ENCODE results near the gene DCN.

The DCN gene

DNA sequence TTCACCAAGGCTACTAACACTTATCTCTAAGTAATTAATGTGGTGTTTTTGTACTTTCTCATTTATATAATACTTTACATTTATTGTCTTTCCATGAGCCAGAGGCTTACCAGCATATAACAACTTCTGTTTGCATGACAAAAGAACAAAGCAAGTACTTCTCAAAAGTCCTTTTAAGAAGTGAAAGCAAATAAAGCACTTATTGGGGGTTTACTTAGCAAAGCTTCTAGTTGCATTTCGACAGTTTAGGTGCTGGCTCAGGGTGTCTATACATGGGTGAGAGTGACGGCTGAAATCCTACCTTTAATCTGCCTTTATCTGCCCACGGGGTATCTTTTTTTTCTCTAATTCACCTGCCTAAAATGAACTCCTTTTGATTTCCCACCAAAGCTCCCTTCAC lies 21.0 kb upstream of the DCN start:
- ATAC-seq, result no peak
- H3K4me3 Mint-ChIP-seq, result no peak overlapping the region

DNA sequence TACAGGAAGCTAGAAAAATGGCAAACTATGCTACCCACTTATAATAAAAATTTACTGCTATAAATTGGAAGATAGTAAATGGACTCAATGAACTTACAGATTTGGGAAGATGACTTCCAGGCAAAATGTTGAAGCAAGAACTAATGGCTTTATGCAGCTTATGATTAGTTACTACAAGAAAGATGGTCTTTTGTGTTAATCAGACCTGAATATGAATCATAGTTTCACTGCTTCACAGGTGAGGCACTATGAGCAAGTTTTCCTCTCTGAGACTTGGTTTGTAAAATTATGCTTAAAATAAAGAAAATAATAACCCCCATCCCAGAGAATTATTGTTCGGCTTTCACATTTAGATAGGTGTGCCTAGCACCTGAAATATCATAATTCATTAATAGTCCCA lies 19.8 kb upstream of the DCN start:
- Mint-ChIP-seq H3K9me3 (peaks cover under 1 to 4% of the 10 kb centered on the region in 2 donors), H3K27me3 (no peaks in the 10 kb centered on the region), H3K4me1 (no peaks in the 10 kb centered on the region), H3K27ac (no peak overlapping the region), H3K4me3 (no peak overlapping the region)
- no peak for ATAC-seq
- no peak for DNase-seq

More for the DNA sequence above, 21.0 kb upstream of the DCN start:
- no peak overlapping the region for H3K27ac Mint-ChIP-seq
- no peaks in the 10 kb centered on the region for H3K4me1 Mint-ChIP-seq
- DNase-seq, result no peak
- H3K9me3 Mint-ChIP-seq, result peaks cover 0 to 4% of the 10 kb centered on the region in 2 donors
- H3K27me3 Mint-ChIP-seq, result no peaks in the 10 kb centered on the region

DNA sequence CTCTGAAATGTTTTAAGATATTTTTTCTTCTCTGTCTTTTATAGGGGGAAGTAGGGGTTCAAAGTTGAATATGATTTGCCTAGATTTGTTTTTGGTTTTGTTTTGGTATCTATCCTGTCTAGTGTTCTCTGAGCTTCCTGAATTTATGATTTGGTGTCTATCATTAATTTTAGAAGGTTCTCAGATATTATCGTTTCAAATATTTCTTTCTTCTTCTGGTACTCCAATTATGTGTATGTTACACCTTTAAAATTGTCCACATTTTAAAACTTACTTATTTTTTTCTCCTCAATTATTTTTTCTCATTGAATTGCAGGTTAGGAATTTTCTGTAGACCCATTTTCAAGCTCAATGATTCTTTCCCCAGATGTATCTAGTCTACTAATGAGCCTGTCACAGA lies 13.8 kb upstream of the DCN start:
- Mint-ChIP-seq H3K9me3 (peaks cover 13 to 19% of the 10 kb centered on the region in 2 donors), H3K4me1 (no peaks in the 10 kb centered on the region), H3K27ac (no peak overlapping the region), H3K4me3 (no peak overlapping the region), H3K27me3 (no peaks in the 10 kb centered on the region)
- DNase-seq (no peak), ATAC-seq (no peak)

DNA sequence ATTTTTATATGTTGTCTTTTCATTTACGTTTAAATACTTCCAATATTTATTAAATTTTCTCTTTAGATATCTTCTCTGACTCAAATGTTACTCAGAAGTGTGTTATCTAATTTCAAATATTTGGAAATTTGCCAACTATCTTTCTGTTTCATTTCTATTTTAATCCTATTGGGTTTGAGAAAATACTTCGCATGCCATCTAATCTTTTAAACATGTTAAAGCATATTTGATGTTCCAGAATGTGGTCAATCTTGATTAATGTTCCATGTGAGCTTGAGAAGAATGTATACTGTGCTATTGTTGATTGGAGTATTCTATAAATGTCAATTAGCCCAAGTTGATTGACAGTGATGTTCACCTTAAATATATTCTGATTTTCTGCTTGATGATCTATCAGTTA lies 11.9 kb upstream of the DCN start:
- no peak for ATAC-seq
- H3K27me3 Mint-ChIP-seq, result no peaks in the 10 kb centered on the region
- H3K9me3 Mint-ChIP-seq, result peaks cover 11 to 19% of the 10 kb centered on the region in 2 donors
- H3K27ac Mint-ChIP-seq, result no peak overlapping the region
- no peak for DNase-seq
- H3K4me3 Mint-ChIP-seq, result no peak overlapping the region
- H3K4me1 Mint-ChIP-seq, result no peaks in the 10 kb centered on the region

DNA sequence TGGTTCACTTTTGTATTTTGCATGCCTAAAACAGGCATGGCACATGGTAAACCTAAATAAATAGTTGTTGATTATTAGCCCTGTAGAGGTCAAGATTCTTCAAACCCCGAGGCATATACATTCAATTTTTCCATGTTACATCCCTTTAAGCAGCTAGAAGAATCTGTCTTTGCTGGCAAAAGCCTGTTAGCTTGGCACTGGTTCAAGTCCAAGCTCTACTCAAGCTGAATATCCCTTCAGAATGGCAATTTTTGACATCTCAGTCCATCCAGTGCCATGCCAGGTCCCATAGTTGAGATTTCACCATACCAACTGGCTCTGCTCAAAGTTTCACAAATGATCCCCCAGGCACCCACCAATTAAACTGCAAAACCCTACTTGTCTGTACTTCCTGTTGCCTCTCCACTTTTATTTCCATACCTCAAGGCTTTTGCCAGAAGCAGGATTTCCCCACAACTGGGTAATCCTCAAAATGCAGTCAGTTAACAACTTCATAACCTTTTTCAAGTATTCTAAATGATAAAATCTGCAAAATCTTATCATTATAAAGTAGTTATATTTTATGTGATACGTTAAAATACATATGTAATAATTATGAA lies 9.0 kb upstream of the DCN start:
- Mint-ChIP-seq H3K27ac (no peak overlapping the region), H3K4me3 (no peak overlapping the region), H3K27me3 (no peaks in the 10 kb centered on the region), H3K4me1 (no peaks in the 10 kb centered on the region), H3K9me3 (peaks cover 9 to 10% of the 10 kb centered on the region in 2 donors)
- ATAC-seq (no peak), DNase-seq (no peak)

DNA sequence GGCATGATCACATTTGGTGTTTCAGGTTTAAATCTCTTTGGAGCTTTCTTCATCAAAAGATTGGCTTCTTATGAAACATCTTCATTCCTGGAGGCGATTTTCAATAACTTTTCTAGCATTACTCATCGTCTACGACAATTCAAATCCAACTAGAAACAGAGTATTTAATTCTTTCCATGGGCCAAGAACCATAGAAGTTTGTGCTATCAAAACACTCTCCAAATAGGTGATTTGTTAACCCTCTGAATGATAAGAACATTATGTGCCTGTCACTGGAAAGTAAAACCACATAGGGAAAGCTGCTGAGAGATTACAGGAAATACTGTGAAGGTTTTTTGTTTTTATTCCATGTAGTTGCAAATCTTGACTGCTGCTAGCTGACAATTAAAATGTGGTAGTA lies 6.9 kb upstream of the DCN start:
- Mint-ChIP-seq H3K27me3 (no peaks in the 10 kb centered on the region), H3K27ac (no peak overlapping the region), H3K4me3 (no peak overlapping the region), H3K4me1 (no peaks in the 10 kb centered on the region), H3K9me3 (no peaks in the 10 kb centered on the region)
- ATAC-seq (no peak), DNase-seq (no peak)

DNA sequence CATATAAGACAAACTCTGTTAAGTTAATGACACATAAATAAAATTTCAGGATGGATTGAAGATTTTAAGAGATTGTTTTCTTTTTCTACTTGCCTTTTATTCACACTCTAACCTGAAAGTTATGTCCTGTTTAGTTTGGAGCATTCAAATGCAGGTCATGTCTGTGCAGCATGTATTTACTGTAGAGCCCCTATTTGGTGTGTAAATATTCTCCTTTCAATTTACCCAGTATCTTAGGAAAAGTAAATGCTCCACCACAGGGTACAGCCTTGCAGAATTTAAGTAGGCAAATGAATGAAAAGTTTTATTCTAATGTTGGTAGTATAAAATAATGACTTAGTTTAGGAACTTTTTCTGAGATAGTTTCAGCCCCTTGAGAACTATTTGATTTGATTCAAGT lies 6.2 kb upstream of the DCN start:
- DNase-seq (no peak), ATAC-seq (no peak)
- no peaks in the 10 kb centered on the region for H3K4me1 Mint-ChIP-seq
- no peak overlapping the region for H3K27ac Mint-ChIP-seq
- no peaks in the 10 kb centered on the region for H3K9me3 Mint-ChIP-seq
- H3K4me3 Mint-ChIP-seq, result no peak overlapping the region
- no peaks in the 10 kb centered on the region for H3K27me3 Mint-ChIP-seq

DNA sequence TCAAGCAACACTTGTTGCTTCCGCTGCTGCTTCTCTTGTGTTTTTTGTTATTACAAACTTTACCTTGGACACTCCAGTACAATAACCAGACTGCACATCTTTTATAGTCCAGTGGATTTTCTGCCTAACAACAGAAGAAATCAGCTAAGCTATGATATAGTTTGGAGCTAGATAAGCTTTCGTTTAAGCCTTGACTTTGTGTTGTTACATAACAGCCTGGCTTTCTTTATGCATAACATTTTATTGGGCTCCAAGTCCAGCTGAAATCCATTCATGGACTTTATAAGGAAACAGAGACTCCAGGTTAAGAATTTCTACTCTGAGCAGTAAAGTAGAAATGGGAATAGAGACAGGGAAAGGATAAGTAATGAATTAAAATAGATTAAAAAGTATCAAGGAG lies 3.5 kb upstream of the DCN start:
- ATAC-seq (no peak), DNase-seq (no peak)
- Mint-ChIP-seq H3K4me1 (no peaks in the 10 kb centered on the region), H3K27ac (no peak overlapping the region), H3K4me3 (no peak overlapping the region), H3K27me3 (no peaks in the 10 kb centered on the region), H3K9me3 (no peaks in the 10 kb centered on the region)

DNA sequence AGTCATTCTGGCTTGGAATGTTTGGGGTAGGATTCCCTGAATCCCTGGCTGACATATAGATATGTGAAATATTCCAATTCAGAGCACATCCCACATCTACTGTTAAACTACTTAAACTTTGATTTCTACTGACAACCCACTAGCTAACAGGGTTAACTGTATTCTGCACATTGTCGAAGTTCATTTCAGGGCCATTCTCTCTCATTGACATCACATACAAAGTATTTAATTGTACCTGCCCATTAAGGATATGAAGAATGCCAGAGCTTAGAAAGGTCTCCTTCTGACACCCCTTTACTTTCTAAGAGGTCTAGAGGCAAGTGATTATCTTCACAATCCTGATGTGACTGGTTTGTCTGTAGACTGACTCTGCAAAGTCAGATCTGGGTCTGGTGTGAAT lies 2.8 kb upstream of the DCN start:
- no peak overlapping the region for H3K27ac Mint-ChIP-seq
- no peak overlapping the region for H3K4me3 Mint-ChIP-seq
- H3K27me3 Mint-ChIP-seq, result no peaks in the 10 kb centered on the region
- H3K9me3 Mint-ChIP-seq, result no peaks in the 10 kb centered on the region
- DNase-seq (no peak), ATAC-seq (no peak)
- H3K4me1 Mint-ChIP-seq, result no peaks in the 10 kb centered on the region

DNA sequence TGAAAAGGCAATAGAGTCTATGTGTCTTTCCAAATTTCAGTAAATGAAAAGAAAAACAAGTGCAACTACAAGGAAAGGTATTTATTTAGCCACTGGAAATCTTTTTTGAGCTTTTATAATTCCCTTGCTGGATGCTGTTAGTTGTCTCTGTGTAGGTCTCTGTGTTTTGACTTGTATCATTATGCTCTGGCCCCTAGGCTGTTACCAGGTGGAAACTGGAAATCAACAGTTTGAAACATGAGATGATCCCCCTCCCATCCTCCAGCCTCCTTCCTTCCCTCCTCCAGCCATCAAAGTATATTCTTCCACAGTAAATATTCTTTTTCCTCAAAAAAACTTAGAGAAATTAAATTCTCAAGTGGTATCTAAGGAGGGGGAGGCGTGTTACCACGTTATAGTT lies 934 bp upstream of the DCN start:
- ATAC-seq (no peak), DNase-seq (no peak)
- Mint-ChIP-seq H3K4me3 (no peak overlapping the region), H3K4me1 (no peaks in the 10 kb centered on the region), H3K27me3 (no peaks in the 10 kb centered on the region), H3K27ac (no peak overlapping the region), H3K9me3 (no peaks in the 10 kb centered on the region)

DNA sequence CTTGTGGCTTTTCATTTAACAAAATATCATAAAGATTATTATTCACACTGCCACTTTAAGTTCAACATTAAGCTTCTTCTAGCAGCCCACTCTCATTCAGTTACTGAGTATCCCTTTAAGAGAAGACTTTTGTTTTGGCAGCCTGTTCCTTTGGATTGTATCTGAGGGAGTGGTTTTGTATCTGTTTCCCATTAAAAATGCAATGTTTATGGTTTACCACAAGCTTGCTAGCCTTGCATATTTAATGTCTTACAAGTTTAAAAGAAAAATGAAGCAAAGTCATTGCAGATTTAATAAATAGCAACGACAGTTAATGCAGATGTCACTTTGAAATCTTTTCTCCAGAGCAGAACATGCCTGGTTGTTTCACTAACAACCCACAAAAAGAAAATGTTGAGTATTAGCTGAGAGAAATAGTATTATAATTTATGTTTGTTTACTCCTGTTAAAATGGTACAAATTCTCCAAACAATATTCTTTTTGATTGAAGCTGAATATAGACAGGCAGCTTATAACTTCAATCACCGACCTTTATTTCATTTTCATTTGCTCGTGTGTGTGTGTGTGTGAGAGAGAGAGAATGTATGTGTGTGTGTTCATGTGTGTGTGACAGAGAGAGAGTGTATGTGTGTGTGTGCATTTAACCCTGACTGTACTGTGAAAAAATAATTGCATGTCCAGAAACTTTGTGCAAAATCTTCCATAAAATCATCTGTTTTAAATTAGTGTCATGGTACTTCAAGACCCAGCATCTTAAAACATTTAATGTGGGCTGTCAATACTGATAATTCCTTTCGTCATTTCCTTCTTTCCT lies 1.8 kb downstream of the DCN start:
- Mint-ChIP-seq H3K27me3 (no peaks in the 10 kb centered on the region), H3K9me3 (no peaks in the 10 kb centered on the region), H3K4me1 (no peaks in the 10 kb centered on the region), H3K4me3 (no peak overlapping the region), H3K27ac (no peak overlapping the region)
- no peak for DNase-seq
- no peak for ATAC-seq

DNA sequence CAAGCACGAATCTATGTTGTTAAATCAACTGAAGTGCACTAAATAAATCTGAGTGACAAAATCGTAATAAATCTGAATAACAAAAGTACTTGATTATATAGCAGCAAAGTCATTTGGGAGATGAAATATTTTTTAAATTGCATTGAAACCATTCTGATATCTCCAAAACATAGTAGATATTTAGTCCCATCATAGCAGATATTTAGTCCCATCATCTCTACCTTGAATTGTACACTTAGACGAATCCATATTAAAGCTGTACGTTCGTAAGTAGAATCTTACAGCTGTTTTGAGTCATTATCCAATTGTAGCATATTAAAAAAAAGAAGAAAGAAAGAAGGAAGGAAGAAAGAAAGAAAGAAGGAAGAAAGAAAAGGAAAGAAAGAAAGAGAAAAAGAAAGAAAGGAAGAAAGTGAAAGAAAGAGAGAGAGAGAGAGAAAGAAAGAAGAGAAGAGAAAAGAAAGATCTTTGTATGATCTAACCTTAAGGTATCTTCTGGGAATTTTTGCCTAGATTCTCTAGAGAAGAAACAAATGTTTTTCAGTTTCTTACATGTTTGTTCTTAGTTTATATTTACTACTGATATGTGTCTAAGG lies 2.6 kb downstream of the DCN start:
- H3K4me3 Mint-ChIP-seq, result no peak overlapping the region
- H3K4me1 Mint-ChIP-seq, result no peaks in the 10 kb centered on the region
- no peak for DNase-seq
- ATAC-seq, result no peak
- H3K27ac Mint-ChIP-seq, result no peak overlapping the region
- H3K9me3 Mint-ChIP-seq, result no peaks in the 10 kb centered on the region
- no peaks in the 10 kb centered on the region for H3K27me3 Mint-ChIP-seq

DNA sequence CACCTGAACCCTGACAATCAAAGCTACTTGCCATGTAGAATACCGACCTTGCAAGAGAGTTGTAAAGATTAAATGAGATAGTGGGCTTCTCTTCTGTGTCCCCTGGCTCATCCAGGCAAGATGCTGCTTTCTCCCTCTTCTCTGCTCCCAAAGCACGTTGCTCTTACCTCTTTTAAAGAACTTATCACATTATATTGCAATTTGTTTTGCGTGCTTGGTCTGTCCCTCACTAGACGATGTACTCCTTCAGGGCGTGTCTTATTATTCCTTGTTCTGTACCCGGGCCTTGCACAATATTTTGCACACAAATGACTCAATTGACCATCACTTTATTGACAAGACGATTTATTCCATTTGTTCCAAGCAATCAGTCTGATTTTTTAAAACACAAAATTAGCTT lies 3.3 kb downstream of the DCN start:
- no peaks in the 10 kb centered on the region for H3K4me1 Mint-ChIP-seq
- H3K27ac Mint-ChIP-seq, result no peak overlapping the region
- H3K9me3 Mint-ChIP-seq, result no peaks in the 10 kb centered on the region
- no peak for DNase-seq
- ATAC-seq, result no peak
- H3K4me3 Mint-ChIP-seq, result no peak overlapping the region
- no peaks in the 10 kb centered on the region for H3K27me3 Mint-ChIP-seq

DNA sequence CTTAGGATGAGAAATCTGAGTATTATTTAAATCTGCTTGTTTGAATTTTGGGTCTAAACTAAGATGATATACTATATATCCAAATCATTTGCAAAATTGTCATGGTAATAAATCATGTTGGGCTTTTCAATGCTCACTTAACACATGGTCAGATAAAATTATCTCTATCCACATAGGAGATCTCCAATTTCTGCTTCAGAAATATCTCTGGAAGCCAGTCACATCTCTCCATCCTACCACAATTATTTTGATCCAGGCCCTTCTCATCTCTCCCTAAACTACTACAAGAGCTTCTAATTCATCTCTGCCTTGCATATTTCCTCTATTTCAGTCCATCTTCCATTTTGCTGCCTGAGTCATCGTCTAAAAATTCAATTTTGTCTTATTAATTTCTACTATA lies 3.8 kb downstream of the DCN start:
- no peaks in the 10 kb centered on the region for H3K9me3 Mint-ChIP-seq
- ATAC-seq, result no peak
- H3K27me3 Mint-ChIP-seq, result no peaks in the 10 kb centered on the region
- no peak overlapping the region for H3K4me3 Mint-ChIP-seq
- H3K4me1 Mint-ChIP-seq, result no peaks in the 10 kb centered on the region
- DNase-seq, result no peak
- no peak overlapping the region for H3K27ac Mint-ChIP-seq

DNA sequence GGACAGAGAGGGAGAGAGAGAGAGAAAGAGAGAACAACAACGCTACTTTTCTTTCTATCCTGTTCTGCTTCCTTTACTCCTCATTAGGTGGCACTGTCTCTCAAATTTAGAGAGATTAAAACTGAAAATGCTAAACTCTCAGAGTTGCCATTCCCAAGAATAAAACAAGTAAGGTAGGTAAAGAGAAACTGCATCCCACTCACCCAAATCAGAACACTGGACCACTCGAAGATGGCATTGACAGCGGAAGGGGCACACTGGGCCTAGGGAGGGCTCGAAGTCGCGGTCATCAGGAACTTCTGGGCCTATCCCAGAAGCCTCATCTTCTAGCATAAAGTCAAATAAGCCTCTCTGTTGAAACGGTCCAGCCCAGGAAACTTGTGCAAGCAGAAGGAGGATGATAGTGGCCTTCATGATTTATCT lies 4.5 kb downstream of the DCN start:
- ATAC-seq (no peak), DNase-seq (no peak)
- Mint-ChIP-seq H3K4me3 (no peak overlapping the region), H3K9me3 (no peaks in the 10 kb centered on the region), H3K4me1 (no peaks in the 10 kb centered on the region), H3K27me3 (no peaks in the 10 kb centered on the region), H3K27ac (no peak overlapping the region)

DNA sequence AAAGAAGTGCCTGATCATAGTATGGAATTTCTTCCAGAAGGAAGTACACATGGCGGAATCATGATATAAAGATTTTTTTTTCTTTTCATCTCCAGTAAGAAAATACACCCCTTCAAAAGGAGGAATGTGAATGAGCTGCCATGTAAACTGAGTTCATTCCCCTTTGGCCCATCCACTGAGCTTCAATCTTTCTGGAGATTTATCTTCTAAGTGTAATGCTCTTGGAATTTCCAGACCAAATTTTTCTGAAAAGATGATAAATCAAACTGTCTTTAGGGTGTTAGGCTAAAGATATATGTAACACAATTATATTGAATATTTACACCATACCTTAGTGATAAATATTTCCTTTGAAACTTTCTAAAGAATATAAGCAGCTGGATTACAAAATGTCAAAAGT lies 5.2 kb downstream of the DCN start:
- Mint-ChIP-seq H3K27ac (no peak overlapping the region), H3K4me1 (no peaks in the 10 kb centered on the region), H3K27me3 (no peaks in the 10 kb centered on the region), H3K4me3 (no peak overlapping the region), H3K9me3 (no peaks in the 10 kb centered on the region)
- no peak for ATAC-seq
- DNase-seq, result no peak
